ENCODE measurements around the gene LRRC75B.
"Not testable (repeated sequence)": the region's sequence is repeated elsewhere in the genome, so short reads cannot be mapped to it uniquely, and the experiment has no call there.

The LRRC75B gene

DNA sequence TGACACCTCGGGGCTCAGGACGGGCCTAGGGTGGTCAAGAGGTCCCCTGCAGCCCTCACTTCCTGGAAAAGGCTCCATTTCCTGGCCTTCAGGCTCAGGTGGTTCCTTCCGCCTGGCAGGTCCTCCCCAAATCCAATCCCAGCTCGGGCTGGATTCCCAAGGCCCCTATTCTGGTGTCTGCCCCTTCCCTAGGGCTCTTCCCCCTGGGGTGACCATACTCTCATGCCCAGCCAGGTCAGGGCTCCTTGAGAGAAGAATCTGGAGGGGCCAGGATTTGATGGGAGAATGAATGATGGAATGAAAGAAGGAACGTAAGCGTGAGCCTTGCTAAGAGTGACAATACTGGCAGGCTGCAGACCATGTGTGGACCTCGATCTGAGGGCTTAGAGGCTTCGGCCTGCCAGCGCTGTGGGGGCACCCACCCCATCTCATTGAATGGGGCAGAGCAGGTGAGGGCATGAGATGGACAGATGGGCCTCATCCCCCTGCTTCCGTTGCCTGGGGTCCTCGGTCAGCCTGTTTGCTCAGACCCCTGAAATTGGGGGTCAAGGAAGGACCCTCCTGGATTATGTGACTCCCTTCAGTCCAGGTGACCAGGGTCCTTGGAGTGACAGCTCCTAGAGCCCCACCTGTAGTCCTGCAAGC is 9.4 kb upstream of the LRRC75B start:
- not testable (repeated sequence) for DNase-seq

DNA sequence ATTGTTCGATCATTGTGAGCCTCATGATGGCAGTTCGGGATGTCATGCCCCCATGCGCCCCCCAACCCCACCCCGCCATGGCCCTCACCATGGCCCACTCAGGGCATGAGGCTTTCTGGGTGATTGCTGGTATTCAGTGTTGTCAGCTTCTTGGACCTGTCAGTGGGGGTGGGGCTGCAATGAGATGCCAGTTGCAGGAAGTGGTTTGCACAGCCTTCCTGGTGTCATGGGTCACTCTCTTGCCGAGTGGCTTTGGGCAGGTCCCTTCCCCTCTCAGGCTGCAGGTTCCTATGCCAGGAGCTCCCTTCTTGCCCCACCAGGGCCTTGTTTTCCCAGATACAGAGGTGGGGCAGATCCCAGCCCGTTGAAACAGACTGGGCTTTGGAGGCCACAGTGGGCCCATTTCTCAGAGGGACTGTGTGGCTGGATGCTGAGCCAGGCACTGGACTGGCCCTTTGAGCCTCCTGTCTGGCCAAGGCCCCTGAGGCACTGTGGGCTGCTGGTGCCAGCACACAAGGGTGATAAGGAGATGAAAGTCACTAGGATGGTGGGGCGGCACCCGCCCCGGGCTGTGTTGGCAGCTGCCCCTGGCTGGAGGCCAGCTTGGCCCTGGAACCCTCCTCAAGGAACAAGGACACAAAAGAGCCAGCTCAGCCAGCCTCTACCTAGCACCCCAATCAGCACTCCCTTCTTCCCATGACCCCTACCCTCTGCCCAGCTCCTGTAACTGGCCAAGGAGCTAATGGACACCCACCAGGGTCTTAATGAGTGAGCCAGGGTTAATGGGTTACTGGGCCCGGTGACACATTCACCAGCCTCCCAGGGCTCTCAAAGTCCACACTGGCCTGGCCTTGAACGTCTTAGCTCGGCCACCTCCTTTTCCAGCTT is 8.6 kb upstream of the LRRC75B start:
- no peak for DNase-seq

DNA sequence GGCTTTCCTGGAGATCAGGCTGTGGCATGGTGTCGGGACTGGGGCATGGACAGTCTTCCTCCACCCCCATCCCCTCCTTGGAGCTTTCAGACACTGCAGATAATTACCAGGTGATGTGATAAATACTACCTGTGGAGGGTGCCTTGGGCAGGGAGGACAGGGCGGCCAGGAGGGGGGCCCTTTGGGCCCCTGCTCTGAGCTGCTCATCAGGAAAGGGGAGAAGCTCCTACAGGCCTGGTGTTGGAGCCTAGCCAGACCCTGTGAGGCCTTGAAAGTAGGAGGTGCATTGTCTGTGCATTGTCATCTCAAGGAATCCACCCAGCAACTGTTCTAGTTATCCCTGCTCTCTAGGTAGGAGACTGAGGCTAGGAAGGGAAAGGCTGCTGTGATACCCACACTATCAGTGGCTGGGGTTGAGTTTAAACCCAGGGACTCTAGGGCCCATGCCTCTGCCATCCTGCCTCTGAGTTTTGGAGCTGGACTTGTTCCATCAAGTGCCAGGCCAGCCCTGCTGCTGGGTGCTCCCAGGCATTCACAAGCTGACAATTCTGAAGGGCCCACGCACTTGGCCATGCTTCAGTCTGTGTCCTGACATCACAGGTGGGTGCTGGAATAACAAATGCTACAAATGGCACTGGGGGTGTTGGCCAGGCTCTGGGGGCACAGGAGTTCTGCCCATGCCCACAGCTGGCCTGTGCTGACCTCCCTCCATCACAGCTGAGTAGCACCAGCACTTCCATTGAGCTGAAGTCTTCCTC is 7.3 kb upstream of the LRRC75B start:
- DNase-seq: not testable (repeated sequence)

DNA sequence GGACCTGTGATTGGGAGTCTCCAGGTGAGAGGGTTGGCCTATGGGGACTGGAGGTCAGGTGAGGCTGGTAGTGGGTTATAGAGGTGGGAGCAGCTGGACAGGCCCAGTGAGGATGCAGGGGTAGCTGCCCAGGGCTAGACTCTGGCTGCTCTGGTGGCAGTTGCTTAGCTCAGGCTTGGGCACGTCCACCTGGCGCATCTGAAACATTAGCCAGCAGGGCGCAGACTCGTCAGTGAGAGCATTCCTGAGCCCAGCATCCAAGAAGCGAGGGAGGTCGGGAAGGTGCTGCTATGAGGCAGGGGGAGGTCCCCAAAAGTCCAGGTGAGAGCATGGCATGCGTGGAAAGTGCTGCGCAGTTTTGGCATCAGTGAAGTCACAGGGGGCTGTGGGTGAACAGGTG is 6.6 kb upstream of the LRRC75B start:
- no peak for DNase-seq

DNA sequence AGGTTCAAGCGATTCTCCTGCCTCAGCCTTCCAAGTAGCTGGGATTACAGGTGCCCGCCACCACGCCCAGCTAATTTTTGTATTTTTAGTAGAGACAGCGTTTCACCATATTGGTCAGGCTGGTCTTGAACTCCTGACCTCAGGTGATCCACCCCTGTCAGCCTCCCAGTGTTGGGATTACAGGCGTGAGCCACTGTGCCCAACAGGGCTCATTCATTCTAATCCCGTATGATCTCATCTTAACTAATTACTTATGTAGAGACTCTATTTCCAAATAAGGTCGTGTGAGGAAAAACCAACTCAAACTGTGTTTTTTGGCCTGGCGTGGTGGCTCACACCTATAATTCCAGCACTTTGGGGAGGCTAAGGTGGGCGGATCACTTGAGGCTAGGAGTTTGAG is 4.2 kb upstream of the LRRC75B start:
- DNase-seq: not testable (repeated sequence)

DNA sequence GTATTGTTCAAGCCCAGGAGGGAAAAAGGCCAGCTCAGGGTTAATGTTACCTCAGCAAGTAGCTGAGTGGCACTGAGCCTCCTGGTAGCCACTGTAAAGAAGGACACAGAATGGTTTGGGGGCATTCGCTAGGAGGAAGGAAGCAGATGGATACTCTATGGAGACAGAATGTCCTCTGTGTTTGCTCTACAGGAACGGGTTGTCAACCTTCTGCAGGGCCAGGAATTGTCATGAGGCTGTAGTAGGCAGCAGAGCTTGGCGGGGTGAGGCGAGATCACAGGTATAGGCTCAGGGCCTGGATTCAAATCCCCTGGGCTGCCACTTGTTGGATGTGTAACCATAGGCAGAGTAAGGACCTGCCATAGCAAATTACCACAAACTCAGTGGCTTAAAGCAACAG is 3.0 kb upstream of the LRRC75B start:
- DNase-seq: no peak

DNA sequence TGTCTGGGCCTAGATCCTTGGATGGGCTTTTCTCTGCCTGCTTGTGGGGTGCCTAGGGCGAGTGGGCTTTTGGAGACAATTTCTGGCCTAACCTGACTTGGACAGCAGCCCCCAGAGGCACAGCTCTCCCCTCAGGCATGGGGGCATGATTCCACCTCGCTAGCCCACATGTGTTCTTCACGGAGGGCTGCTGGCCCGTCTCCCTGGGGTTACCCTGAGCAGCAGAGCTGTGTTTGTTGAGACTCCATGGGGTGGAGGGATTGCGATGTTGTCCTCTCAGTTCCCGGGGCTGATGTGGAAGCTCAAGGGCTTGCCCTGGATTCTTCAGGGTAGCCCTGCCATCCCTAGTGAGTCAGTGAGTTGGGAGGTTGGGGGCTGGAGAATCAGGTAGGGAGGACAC is 2.4 kb upstream of the LRRC75B start:
- DNase-seq: no peak

DNA sequence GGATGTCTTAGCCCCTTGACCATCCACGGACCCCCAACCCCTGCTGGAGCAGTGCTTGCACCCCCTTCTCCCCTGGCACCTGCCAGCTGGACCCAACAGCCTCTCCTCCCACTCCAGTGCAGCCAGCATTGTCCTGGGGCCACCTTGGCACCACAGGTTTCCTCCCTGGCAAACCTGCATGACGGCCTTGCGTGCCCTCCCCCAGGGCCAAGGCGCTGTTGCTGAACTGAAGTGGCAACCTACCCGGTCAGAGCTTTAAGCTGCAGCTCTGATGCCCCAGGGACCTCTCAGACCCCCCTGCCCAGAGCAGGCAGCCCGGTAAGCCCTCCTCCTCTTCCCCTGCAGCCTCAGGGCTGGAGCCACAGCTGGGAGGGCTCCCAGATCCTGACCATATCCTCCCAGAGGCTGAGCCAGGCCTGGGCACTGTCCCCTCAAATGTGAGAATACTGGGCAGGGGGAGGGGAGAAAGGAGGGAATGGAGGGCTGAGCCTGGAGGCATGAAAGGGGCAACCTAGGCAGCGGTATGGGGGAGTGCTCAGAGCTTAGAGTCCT is 1.8 kb upstream of the LRRC75B start:
- DNase-seq: no peak

DNA sequence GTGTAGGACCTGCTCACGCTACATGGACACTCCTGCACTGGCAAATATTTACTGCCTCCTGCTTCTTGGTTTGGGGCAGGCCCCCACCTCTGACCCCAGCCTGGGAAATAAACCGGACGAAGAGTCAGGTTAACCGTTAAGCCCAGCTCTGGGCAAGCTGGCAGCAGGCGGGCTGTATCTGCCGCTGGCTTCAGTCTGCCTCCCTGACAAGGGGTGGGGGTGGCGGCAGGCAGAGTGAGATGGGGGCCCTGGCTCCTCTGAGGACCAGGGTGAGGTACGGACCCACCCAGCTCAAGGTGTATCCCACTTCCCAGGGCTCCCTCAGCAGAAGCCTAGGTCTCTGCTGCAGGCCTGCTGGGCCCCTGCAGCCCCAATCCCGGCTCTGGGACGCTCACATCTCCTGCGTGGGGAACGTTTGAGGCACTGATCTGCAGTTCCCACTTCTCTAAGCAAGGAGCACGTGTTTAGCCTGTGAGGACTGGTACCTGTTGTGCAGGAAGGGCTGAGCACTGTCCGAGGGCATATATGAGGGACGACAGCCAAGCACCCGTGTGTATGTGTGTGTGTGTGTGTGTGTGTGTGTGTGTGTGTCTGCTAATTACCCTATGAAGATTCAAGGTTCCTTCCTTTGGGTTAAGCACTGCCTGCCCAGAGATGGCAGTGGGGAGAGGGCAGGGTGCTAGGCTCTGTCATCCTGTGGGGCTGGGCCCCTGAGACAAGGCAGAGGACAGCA is 1.1 kb upstream of the LRRC75B start:
- DNase-seq: no peak

DNA sequence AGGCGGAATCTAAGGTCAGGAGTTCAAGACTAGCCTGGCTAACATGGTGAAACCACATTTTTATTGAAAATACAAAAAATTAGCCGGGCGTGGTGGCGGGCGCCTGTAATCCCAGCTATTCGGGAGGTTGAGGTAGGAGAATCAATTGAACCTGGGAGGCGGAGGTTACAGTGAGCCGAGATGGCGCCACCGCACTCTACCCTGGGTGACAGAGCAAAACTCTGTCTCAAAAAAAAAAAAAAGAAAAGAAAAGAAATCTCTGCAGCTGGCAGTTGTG is 624 bp upstream of the LRRC75B start:
- DNase-seq: not testable (repeated sequence)

DNA sequence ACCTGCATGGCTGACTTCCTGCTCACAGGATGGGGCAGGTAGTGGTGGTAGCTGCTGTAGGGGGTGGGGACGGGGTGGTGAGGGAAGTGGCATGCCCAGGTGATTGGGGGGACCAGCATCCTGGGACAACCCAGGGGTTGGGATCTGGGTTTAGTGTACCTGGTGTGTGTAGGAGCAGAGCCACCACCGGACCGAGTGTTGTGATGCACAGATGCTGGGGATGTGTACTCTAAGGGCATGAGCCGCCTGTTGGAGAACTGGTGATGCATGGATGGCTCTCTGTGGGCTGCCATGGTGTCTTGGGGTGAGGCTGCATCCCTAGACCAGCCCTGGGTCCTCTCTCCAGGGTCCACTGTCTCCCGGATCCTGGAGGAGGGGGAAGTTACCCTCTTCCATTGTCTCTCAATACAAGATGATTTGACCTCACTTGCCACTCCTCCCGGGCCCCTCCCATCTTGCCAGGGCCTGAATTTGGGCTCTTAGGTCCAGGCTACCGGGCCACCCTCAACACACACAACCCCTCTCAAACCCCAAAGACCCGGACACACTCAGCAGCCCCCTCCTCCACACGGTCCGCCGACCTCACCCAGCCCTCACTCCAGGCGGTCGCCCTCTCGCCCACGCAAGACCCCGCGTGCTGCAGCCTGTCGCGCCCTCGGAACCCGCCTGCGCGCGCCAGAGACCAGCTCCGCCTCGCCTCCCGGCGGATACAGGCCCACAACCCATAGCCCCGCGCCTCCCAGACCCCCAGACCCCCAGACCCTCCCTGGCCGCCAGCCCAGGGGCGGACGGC is 619 bp downstream of the LRRC75B start:
- no peak for DNase-seq

DNA sequence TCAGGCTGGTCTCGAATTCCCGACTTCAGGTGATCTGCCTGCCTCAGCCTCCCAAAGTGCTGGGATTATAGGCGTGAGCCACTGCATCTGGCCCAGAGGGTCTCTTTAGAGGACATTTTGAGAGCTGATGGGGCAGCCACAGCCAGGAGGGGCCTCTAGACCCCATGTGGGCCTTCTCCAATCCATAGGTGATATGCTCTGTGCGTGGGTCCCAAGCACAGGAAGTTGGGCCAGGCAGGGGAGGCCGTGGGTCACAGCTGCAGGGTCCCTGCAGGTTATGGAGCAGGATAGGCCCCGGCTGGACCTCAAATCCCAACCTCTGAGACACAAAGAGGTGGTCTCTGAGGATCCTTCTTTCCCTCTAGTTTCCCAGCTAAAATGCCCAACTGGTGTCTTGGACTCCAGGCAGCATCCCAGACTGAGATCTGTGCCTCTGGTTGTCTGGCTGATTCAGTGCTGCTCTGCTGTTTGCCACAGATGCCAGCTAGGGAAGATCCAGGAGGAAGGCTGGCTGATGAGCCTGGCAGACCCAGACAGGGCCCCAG is 1.5 kb downstream of the LRRC75B start:
- no peak for DNase-seq

DNA sequence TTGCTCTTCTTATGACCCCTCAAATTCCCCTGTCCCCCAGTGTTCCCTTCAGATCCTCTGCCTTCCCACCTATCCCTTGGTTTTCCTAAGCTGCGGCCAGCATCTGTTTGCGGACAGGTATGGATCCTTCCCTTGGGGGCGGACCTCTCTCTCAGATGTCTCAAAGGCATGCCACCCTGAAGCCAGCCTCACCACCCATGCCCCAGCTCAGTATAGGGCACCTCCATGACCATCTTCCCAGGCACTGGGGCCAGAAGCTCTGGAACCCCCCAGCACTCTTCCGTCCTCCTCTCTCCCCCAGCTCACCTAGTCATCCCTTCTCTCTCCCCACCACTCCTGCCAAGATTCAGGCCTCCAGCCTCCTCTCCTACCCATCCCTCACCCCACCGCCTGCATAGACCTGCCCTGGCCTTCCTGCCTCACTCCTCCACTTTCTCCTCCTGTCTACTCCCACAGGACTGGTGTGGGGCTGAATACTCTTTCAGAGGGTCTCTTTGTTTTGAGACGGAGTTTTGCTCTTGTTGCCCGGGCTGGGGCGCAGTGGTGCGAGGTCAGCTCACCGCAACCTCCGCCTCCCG is 2.2 kb downstream of the LRRC75B start:
- DNase-seq: no peak

DNA sequence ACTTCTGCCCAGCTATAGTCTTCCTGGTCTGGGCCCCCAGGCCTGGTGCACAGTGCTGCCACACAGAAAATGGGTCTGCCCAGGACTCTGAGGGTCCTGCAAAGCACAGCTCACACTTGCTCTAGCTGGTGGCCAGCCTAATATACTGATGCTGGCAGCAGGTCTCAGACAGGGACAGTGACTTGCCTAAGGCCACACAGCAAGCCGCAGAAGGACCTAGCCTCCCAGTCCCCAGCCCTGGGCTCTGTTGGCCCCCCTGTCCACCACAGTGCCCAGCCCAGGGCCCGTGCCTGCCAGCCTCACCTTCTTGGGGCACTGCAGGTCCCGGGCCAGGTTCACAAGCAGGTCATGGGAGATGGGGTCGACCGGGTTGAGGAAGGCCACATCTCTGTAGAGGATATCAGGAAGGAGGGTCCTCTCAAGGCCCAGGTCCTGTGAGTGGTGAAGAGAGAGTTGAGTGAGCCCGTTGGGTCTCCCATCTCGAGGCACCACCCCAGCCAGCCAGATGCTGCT is 3.3 kb downstream of the LRRC75B start:
- DNase-seq: no peak

DNA sequence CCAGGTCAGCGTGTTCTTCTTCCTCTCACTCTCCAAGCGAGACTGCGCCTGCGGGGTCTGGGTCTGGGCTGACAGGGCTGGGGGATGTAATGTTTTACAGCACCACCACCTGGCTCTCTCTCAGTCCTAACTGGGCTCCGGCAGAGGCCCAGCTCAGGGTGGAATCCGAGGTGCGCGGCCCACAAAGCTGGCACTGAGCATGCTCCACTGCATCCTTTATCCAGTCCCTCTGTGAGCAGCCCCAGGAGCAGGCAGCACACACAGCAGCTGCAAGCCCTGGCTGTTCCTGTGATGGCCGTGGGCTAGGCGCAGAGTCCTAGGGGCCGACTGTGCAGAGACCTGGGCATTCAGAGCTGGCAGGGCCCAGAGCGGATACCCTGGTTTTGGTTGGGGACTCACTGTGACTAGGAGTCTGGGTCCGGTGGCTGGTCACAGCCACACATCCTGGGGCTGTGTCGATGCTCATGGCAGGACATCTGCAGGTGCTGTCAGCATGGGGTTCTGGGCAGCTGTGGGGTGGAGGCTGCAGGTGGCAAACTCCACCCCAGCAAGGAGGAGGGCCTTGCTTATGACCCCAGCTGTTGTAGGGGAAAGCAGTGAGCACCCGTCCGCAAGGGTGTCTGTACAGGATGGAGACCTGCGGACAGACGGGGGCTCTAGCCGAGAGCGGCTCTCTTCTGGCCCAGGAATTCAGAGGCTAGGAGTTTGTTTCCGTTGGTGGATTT is 4.0 kb downstream of the LRRC75B start:
- no peak for DNase-seq

DNA sequence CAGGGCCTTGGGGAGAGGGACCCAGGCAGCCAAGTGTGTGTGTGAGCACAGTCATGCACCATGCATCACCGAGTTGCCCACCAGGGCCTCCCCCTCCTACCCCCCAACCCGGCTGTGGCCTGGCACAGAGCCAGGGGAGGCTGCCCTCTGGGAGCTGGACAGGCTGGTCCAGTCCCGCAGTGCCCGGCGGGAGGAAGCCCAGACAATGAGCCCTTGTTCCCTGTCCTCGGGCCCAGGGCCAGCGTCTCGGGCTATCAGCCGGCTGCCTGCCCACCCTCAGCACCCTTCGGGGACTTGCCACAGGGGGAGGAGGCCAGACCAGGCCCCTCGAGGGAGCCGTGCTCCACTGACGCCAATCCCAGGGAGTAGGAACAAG is 4.5 kb downstream of the LRRC75B start:
- no peak for DNase-seq

DNA sequence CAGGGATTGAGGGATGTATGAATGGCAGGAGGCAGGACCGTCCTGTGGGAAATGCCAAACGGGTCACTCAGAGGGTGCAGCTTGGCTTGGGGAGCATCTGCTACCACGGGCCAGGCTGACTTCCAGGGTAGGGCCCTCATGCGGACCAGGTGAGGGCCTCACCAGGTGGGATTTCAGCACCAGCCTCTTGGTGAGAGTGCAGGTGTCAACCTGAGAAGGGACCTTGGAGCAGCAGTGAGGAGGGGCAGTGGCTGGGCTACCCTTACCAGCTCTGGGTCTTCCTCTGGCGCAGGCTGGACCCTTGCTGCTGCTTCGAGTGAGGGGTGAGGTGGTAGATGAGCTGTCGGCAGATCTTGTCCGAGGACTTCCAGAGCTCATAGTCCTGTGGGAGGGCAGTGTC is 4.9 kb downstream of the LRRC75B start:
- no peak for DNase-seq

DNA sequence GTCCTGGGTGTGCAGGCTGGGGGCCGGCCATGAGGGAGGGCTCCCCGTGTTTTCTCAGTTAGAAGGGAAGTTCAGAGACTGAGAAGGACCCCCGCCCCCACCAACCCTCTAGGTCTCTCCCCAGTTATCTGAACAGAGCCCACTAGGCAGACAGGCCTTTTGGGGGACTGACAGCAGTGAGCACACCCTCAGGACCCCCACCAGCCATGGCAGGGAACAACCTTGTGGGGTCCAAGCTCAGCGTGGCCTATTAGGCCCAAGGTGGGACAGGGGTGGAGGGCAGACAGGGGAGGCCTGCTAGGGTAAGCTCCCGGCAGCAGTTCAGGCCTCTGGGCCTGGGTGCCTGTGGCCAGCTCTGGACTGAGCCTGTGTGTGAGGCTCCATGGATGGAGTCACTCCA is 5.6 kb downstream of the LRRC75B start:
- no peak for DNase-seq

DNA sequence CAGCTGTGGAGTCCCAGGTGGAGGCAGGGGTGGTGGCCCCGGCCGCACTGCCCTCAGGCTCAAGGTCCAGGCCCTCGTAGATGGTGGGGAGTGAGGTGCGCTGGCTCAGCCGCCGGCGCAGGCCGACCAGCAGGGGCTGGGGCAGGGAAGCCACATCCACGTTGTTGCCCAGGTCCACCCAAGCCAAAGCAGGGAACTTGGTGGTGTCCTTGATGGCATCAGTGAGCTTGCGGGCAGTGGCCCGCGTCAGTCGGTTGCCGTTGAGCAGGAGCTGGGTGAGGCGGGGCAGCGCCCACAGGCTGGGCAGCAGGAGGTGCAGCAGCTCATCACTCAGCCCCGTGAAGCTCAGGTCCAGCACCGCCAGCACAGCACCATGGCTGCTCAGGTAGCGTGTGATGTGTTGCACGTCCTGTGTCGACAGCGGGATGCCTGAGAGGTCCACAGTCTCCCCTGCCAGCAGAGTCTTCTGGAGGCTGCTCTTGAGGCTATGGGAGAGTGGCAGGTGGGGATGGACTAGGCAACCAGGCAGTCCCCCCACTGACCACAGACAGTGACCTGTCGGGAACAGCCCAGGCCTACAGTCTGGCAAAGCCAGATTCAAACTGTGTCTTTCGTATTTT is 6.8 kb downstream of the LRRC75B start:
- no peak for DNase-seq

DNA sequence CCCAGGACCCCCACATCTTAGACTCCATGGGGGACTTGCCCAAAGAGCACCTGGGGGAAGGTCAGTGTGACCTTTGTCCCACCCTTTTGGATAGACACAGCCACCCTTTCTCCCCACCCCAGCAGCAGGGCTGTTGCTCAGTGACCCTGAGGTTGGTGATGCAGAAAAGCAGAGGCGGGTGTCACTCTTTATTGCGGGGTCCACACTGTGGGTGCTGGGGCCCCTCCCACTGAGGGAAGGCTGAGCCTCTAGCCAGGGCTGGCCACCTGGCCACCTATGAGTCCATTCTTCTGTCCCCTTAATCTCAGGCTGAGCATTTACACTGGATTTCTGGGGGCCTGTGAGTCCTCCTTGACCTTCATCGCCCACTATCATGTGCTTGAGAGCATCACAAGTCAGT is 7.4 kb downstream of the LRRC75B start:
- no peak for DNase-seq

All from NCI-H2171 (cell line).